B cell (primary cell): ENCODE data around the gene CMTM5. TPM values are rescaled to one million over a fixed set of nuclear protein-coding genes. Genes with fewer than 3 reads are reported as not detected.

Experiments used
- ATAC-seq: fragments of 200-7000 bp; cut with Tn5 transposase; one replicate; pipeline ENCODE4 v1.10.0; 2021; ENCODE audit warnings: low read depth, mild to moderate bottlenecking, moderate number of reproducible peaks, moderate library complexity
- CTCF ChIA-PET: fragments of 350-600 bp; sonication (Branson Sonifier 250); formaldehyde crosslinking; loops from one replicate; lab custom pipeline; 2021; ENCODE audit warnings: antibody characterized with exemption, inconsistent platforms; lab: Charles Lee
- POLR2A ChIA-PET: fragments of 350-600 bp; sonication (Branson Sonifier 250); formaldehyde crosslinking; loops from one replicate; lab custom pipeline; 2021; ENCODE audit warnings: antibody characterized with exemption; lab: Charles Lee
- DNase-seq: peaks from one replicate; pipeline ENCODE4 v3.0.0; 2013
- H2AFZ ChIP-seq: 2 replicates; pipeline ENCODE4 v1.6.1; 2012; ENCODE audit warnings: mild to moderate bottlenecking, low read depth, low read length; ENCODE audit not compliant: insufficient read depth, poor library complexity, severe bottlenecking
- H3K27ac ChIP-seq, 2 donors: 1 replicate in 1 of 2; 2 replicates in 1 of 2; pipeline ENCODE4 v1.5.1; 2012 to 2013; ENCODE audit warnings: low read length in 2 of 2, mild to moderate bottlenecking in 2 of 2, moderate library complexity in 1 of 2
- H3K27me3 ChIP-seq, 4 experiments: fragments of 200-600 bp in 1 of 4; sonication (generic) in 1 of 4; replicated peaks in 1 of 4; 1 replicate in 2 of 4; 2 replicates in 2 of 4; pipeline versions ENCODE4 v1.6.1 to v1.7.0; 2013 to 2016; ENCODE audit warnings: low read length in 3 of 4, mild to moderate bottlenecking in 2 of 4, mixed read lengths in 1 of 4, moderate library complexity in 1 of 4; ENCODE audit not compliant: insufficient read depth in 4 of 4, control insufficient read depth in 3 of 4; ENCODE audit errors: control extremely low read depth in 1 of 4
- H3K36me3 ChIP-seq, 2 experiments: replicated peaks in 1 of 2; 1 replicate in 1 of 2; 2 replicates in 1 of 2; pipeline versions ENCODE4 v1.6.1 to v1.7.1; 2013; ENCODE audit warnings: low read length in 1 of 2; ENCODE audit not compliant: insufficient read depth in 2 of 2, control insufficient read depth in 1 of 2; ENCODE audit errors: control extremely low read depth in 1 of 2, extremely low read depth in 1 of 2
- H3K4me1 ChIP-seq, 2 donors: fragments of 200-600 bp in 1 of 2; sonication (generic) in 1 of 2; 1 replicate in 1 of 2; 2 replicates in 1 of 2; pipeline versions ENCODE4 v1.5.1 to v1.6.1; 2013 to 2017; ENCODE audit warnings: low read length in 2 of 2; ENCODE audit not compliant: control insufficient read depth in 2 of 2, insufficient read depth in 2 of 2
- H3K4me2 ChIP-seq: replicated peaks from 2 replicates; pipeline ENCODE3; 2012; ENCODE audit warnings: mild to moderate bottlenecking, low read depth, low read length; ENCODE audit not compliant: poor library complexity, severe bottlenecking
- H3K4me3 ChIP-seq, 5 experiments: fragments of 200-600 bp in 1 of 5; sonication (generic) in 1 of 5; 1 replicate in 3 of 5; 2 replicates in 2 of 5; pipeline versions ENCODE4 v1.5.1 to v1.7.0; 2011 to 2016; ENCODE audit warnings: low read length in 4 of 5, mild to moderate bottlenecking in 4 of 5, low read depth in 2 of 5, control low read depth in 1 of 5, moderate library complexity in 1 of 5; ENCODE audit not compliant: insufficient read depth in 1 of 5; ENCODE audit errors: control extremely low read depth in 1 of 5, extremely low read depth in 1 of 5
- H3K79me2 ChIP-seq: fragments of 200-600 bp; sonication (generic); one replicate; pipeline ENCODE4 v1.6.0; 2016; ENCODE audit warnings: low read length; ENCODE audit not compliant: control insufficient read depth, insufficient read depth
- H3K9ac ChIP-seq: fragments of 200-600 bp; sonication (generic); 2 replicates; pipeline ENCODE4 v1.6.1; 2017; ENCODE audit warnings: mild to moderate bottlenecking, low read length, moderate library complexity
- H3K9me3 ChIP-seq, 3 donors: one replicate each; pipeline versions ENCODE4 v1.6.1 to v1.7.1; 2013; ENCODE audit warnings: low read length in 2 of 3; ENCODE audit not compliant: control insufficient read depth in 2 of 3, insufficient read depth in 1 of 3; ENCODE audit errors: control extremely low read depth in 1 of 3
- H4K20me1 ChIP-seq: 2 replicates; pipeline ENCODE4 v1.6.0; 2012; ENCODE audit warnings: mild to moderate bottlenecking, low read length; ENCODE audit not compliant: insufficient read depth, control insufficient read depth, poor library complexity, severe bottlenecking
- H3K27ac Mint-ChIP-seq: one replicate; pipeline ENCODE4 v1.8.0; 2021; ENCODE audit warnings: mixed read lengths
- H3K27me3 Mint-ChIP-seq: one replicate; pipeline ENCODE4 v1.8.0; 2021; ENCODE audit warnings: mixed read lengths
- H3K4me1 Mint-ChIP-seq: one replicate; pipeline ENCODE4 v1.8.0; 2021; ENCODE audit warnings: mixed read lengths
- H3K4me3 Mint-ChIP-seq: one replicate; pipeline ENCODE4 v1.8.0; 2021; ENCODE audit warnings: mixed read lengths
- H3K9me3 Mint-ChIP-seq: one replicate; pipeline ENCODE4 v1.8.0; 2022; ENCODE audit warnings: mixed read lengths; ENCODE audit not compliant: insufficient read depth
- CTCF ChIP-seq: fragments of 200-600 bp; IDR thresholded peaks from one replicate; pipeline ENCODE4 v1.8.0; 2022; ENCODE audit warnings: antibody characterized with exemption, mild to moderate bottlenecking
- EZH2 ChIP-seq: IDR thresholded peaks from 2 replicates; pipeline ENCODE4 v1.6.1; 2012; ENCODE audit warnings: borderline replicate concordance, low read depth, mild to moderate bottlenecking, moderate library complexity, low read length; ENCODE audit not compliant: insufficient read depth, poor library complexity, severe bottlenecking
- WGBS: methylation state at CpG from one replicate; pipeline ENCODE4 v1.1.5; 2013; ENCODE audit warnings: missing lambda C conversion rate; ENCODE audit not compliant: insufficient coverage; 5-methylcytosine and 5-hydroxymethylcytosine counted together
- intact Hi-C: fragments of 100-400 bp; cut with micrococcal nuclease; formaldehyde crosslinking; loops from one replicate; pipeline ENCODE4 v1.10.0; 2022
- polyA plus RNA-seq: library from polyadenylated mRNA; depleted of rRNA; stranded (reverse); fragments of >200 nt; gene quantifications from 2 replicates; pipeline ENCODE4 v1.2.3, GENCODE V29; 2012
- total RNA-seq, 2 donors: library from RNA; stranded (reverse); fragments of 120-200 nt in 1 of 2; gene quantifications; 1 replicate in 1 of 2; 2 replicates in 1 of 2; pipeline versions ENCODE4 v1.2.3 to v1.2.4, GENCODE V29; 2013 to 2022

Gene CMTM5
- total and polyA plus RNA-seq, 2 donors (not counting 1 experiment from before 2014, with no cell fraction given): 0.18 TPM; not detected in 1

GRCh38 chr14:23399136-23399535 lies 22.3 kb downstream of the CMTM5 start:
- WGBS: 93% methylated on average over 2 of the region's 3 CpGs
- no peak overlapping the region for H3K4me2 ChIP-seq
- H3K27ac ChIP-seq: no peak overlapping the region
- Mint-ChIP-seq H3K27ac (no peak overlapping the region), H3K9me3 (no peaks in the 10 kb centered on the region), H3K4me1 (no peaks in the 10 kb centered on the region), H3K4me3 (no peak overlapping the region), H3K27me3 (peaks cover 35% of the 10 kb centered on the region)
- H4K20me1 ChIP-seq: no peaks in the 10 kb centered on the region
- H3K79me2 ChIP-seq: no peaks in the 10 kb centered on the region
- H2AFZ ChIP-seq: no peak overlapping the region
- no peaks in the 10 kb centered on the region for H3K36me3 ChIP-seq
- intact Hi-C loops: no loop called here
- TF ChIP-seq CTCF (no peak), EZH2 (no peak)
- no peaks in the 10 kb centered on the region for H3K9me3 ChIP-seq
- H3K9ac ChIP-seq: no peak overlapping the region
- ATAC-seq (no peak), DNase-seq (no peak)
- CTCF ChIA-PET: no interaction called here
- no peak overlapping the region for H3K4me3 ChIP-seq
- peaks cover 0 to 10% (median 0%) of the 10 kb centered on the region in 4 experiments for H3K27me3 ChIP-seq
- POLR2A ChIA-PET: no interaction called here
- H3K4me1 ChIP-seq: no peaks in the 10 kb centered on the region

GRCh38 chr14:23399591-23399990 lies 22.7 kb downstream of the CMTM5 start:
- 85% methylated on average over 4 of the region's 6 CpGs for WGBS
- POLR2A ChIA-PET: no interaction called here

More at GRCh38 chr14:23399591-23399990, 22.7 kb downstream of the CMTM5 start:
- Mint-ChIP-seq H3K4me3 (no peak overlapping the region), H3K27me3 (peaks cover 33% of the 10 kb centered on the region), H3K27ac (no peak overlapping the region), H3K9me3 (no peaks in the 10 kb centered on the region), H3K4me1 (no peaks in the 10 kb centered on the region)
- no peak for ATAC-seq
- Histone ChIP-seq H3K79me2 (no peaks in the 10 kb centered on the region), H3K36me3 (no peaks in the 10 kb centered on the region), H3K27ac (no peak overlapping the region), H3K9me3 (no peaks in the 10 kb centered on the region), H4K20me1 (no peaks in the 10 kb centered on the region), H2AFZ (no peak overlapping the region), H3K4me3 (no peak overlapping the region), H3K9ac (no peak overlapping the region), H3K4me2 (no peak overlapping the region), H3K27me3 (peaks cover 0 to 11% (median 2%) of the 10 kb centered on the region in 4 experiments), H3K4me1 (no peaks in the 10 kb centered on the region)
- intact Hi-C loops: no loop called here
- TF ChIP-seq EZH2: no peak
- no peak for TF ChIP-seq CTCF
- no peak for DNase-seq
- CTCF ChIA-PET: no interaction called here
